Endothelial cell of umbilical vein (primary cell): ENCODE measurements around the gene PAK2. TPM values are rescaled to one million over a fixed set of nuclear protein-coding genes. Genes with fewer than 3 reads are reported as not detected.

Source experiments
- BruUV-seq: library from RNA; stranded (reverse); fragments of 400-500 nt; replicated peaks from 2 replicates; lab custom pipeline; 2021; lab: Mats Ljungman, UMichigan
- CTCF ChIA-PET: fragments of 300-600, 350-600 bp; sonication (Branson Sonifier 250); formaldehyde crosslinking; loops from one replicate; lab custom pipeline; 2021; ENCODE audit warnings: antibody characterized with exemption, inconsistent platforms; lab: Charles Lee
- POLR2A ChIA-PET: fragments of 300-600, 350-600 bp; sonication (Branson Sonifier 250); formaldehyde crosslinking; loops from one replicate; lab custom pipeline; 2021; ENCODE audit warnings: antibody characterized with exemption, inconsistent platforms; lab: Charles Lee
- DNase-seq: peaks from one replicate; pipeline ENCODE4 v3.0.0-alpha.2; 2011; ENCODE audit warnings: low read depth, low spot score
- FAIRE-seq: peaks from 2 replicates; lab custom pipeline; 2011; peaks lifted over from hg19 to GRCh38; lab: Jason Lieb, UNC
- H2AFZ ChIP-seq: 2 replicates; pipeline ENCODE4 v1.6.0; 2012; ENCODE audit warnings: low read depth, low read length, control low read depth, inconsistent platforms
- H3K27ac ChIP-seq: 2 replicates; pipeline ENCODE4 v1.5.1; 2011; ENCODE audit warnings: low read depth, mild to moderate bottlenecking, control low read depth, low read length, moderate library complexity; ENCODE audit not compliant: insufficient read depth
- H3K27me3 ChIP-seq, 2 experiments: 2 replicates each; pipeline versions ENCODE4 v1.6.0 to v1.6.1; 2011; ENCODE audit warnings: low read length in 2 of 2, mixed read lengths in 1 of 2; ENCODE audit not compliant: control insufficient read depth in 2 of 2, insufficient read depth in 2 of 2
- H3K36me3 ChIP-seq, 2 experiments: 2 replicates in 1 of 2; 3 replicates in 1 of 2; pipeline ENCODE4 v1.5.1; 2011; ENCODE audit warnings: low read length in 2 of 2, mild to moderate bottlenecking in 1 of 2, moderate library complexity in 1 of 2; ENCODE audit not compliant: control insufficient read depth in 2 of 2, insufficient read depth in 2 of 2; ENCODE audit errors: extremely low read depth in 1 of 2
- H3K4me1 ChIP-seq: 3 replicates; pipeline ENCODE4 v1.5.1; 2011; ENCODE audit warnings: mild to moderate bottlenecking, low read length; ENCODE audit not compliant: control insufficient read depth, insufficient read depth; ENCODE audit errors: extremely low read depth
- H3K4me2 ChIP-seq: 2 replicates; pipeline ENCODE4 v1.6.1; 2011; ENCODE audit warnings: low read length, control low read depth, mixed read lengths; ENCODE audit not compliant: insufficient read depth
- H3K4me3 ChIP-seq, 3 experiments: fragments of 200-600 bp in 1 of 3; sonication (generic), shearing (Covaris generic) in 1 of 3; replicated peaks in 1 of 3; 2 replicates each; pipeline ENCODE4 v1.5.1; 2011 to 2016; ENCODE audit warnings: control low read depth in 3 of 3, low read length in 3 of 3, mild to moderate bottlenecking in 2 of 3, inconsistent platforms in 1 of 3, low read depth in 1 of 3, moderate library complexity in 1 of 3; ENCODE audit not compliant: insufficient read depth in 1 of 3
- H3K79me2 ChIP-seq: 2 replicates; pipeline ENCODE4 v1.6.0; 2012; ENCODE audit warnings: low read length, inconsistent platforms; ENCODE audit not compliant: control insufficient read depth, insufficient read depth
- H3K9ac ChIP-seq: replicated peaks from 2 replicates; pipeline ENCODE3; 2011; ENCODE audit warnings: low read length, control low read depth; ENCODE audit not compliant: insufficient read depth; ENCODE audit errors: extremely low read depth
- H3K9me1 ChIP-seq: replicated peaks from 3 replicates; pipeline ENCODE4 v1.6.0; 2011; ENCODE audit warnings: mild to moderate bottlenecking, low read length; ENCODE audit not compliant: control insufficient read depth, insufficient read depth; ENCODE audit errors: extremely low read depth
- H3K9me3 ChIP-seq: replicated peaks from 2 replicates; pipeline ENCODE4 v1.5.1; 2012; ENCODE audit warnings: low read length, inconsistent platforms; ENCODE audit not compliant: control insufficient read depth, insufficient read depth
- H4K20me1 ChIP-seq: replicated peaks from 2 replicates; pipeline ENCODE3; 2011; ENCODE audit warnings: mild to moderate bottlenecking, low read length; ENCODE audit not compliant: control insufficient read depth, insufficient read depth; ENCODE audit errors: extremely low read depth
- CTCF ChIP-seq, 2 donors: IDR thresholded peaks; 1 replicate in 1 of 2; 2 replicates in 1 of 2; pipeline ENCODE4 v1.5.1; 2011; ENCODE audit warnings: low read length in 2 of 2, mild to moderate bottlenecking in 2 of 2, moderate library complexity in 2 of 2, control low read depth in 1 of 2, inconsistent platforms in 1 of 2, low read depth in 1 of 2; ENCODE audit not compliant: insufficient read depth in 1 of 2; ENCODE audit errors: extremely low read depth in 1 of 2
- EZH2 ChIP-seq: IDR thresholded peaks from 2 replicates; pipeline ENCODE4 v1.6.1; 2012; ENCODE audit warnings: borderline replicate concordance, low read depth, mild to moderate bottlenecking, moderate library complexity, low read length, inconsistent platforms; ENCODE audit not compliant: severe bottlenecking
- FOS ChIP-seq: IDR thresholded peaks from 2 replicates; pipeline ENCODE4 v1.6.1; 2011; ENCODE audit warnings: mild to moderate bottlenecking, low read length, moderate library complexity, borderline replicate concordance; ENCODE audit not compliant: insufficient read depth
- GATA2 ChIP-seq: IDR thresholded peaks from 2 replicates; pipeline ENCODE4 v1.7.0; 2011; ENCODE audit warnings: low read depth, mild to moderate bottlenecking, moderate library complexity, mixed read lengths, low read length; ENCODE audit not compliant: insufficient read length, insufficient read depth
- JUN ChIP-seq: IDR thresholded peaks from 2 replicates; pipeline ENCODE4 v1.6.1; 2011; ENCODE audit warnings: borderline replicate concordance, low read depth; ENCODE audit not compliant: insufficient read length, insufficient read depth
- MAX ChIP-seq: IDR thresholded peaks from 2 replicates; pipeline ENCODE4 v1.6.1; 2011; ENCODE audit not compliant: insufficient read depth, insufficient read length
- MYC ChIP-seq: IDR thresholded peaks from one replicate; pipeline ENCODE4 v1.6.1; 2011; ENCODE audit warnings: mild to moderate bottlenecking, low read depth, low read length
- POLR2A ChIP-seq: IDR thresholded peaks from 2 replicates; pipeline ENCODE4 v1.6.1; 2012; ENCODE audit warnings: low read depth, mild to moderate bottlenecking, control low read depth, low read length
- POLR2AphosphoS5 ChIP-seq: IDR thresholded peaks from 2 replicates; pipeline ENCODE4 v1.6.1; 2012; ENCODE audit warnings: low read depth, mild to moderate bottlenecking, control low read depth, low read length, moderate library complexity; ENCODE audit not compliant: insufficient read depth
- dilution Hi-C: fragments of 300-500 bp; cut with MboI; formaldehyde crosslinking; loops from one replicate; pipeline ENCODE4 v1.15.0; 2019; ENCODE audit warnings: low sequenced_read_pairs; ENCODE audit not compliant: extremely low pct_ligation_motif_present
- intact Hi-C: fragments of 100-400 bp; cut with micrococcal nuclease; formaldehyde crosslinking; loops from one replicate; pipeline ENCODE4 v1.10.0; 2022
- polyA plus RNA-seq, 4 experiments: library from polyadenylated mRNA; depleted of rRNA in 3 of 4; stranded (reverse) in 3 of 4; unstranded in 1 of 4; fragments of >200 nt; gene quantifications; 2 replicates each; pipeline versions ENCODE4 v1.2.1 to v1.2.3, GENCODE V29; 2011 to 2012; ENCODE audit warnings: missing spikeins in 1 of 4
- total RNA-seq: library from RNA; stranded (reverse); gene quantifications from 2 replicates; pipeline ENCODE4 v1.2.3, GENCODE V29; 2021

The PAK2 gene
- total and polyA plus RNA-seq, 2 donors (not counting 3 experiments of a cell fraction or from before 2014, with no cell fraction given): 22.6 to 98.9 TPM

DNA sequence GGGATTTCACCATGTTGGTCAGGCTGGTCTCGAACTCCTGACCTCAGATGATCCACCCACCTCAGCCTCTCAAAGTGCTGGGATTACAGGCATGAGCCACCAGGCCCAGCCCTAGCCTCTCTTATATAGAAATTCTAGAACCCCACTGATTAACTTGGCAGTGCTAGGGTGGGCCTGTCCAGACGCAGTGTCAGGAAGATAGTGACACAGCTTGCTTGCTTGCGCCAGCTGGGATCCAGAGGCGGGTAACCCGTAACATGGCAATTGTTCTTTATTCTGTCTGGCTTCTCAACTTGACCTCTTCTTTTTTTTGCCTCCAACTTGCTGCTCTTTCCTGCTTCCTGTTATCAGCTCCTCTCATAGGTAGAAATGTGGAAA, 43.8 kb upstream of the PAK2 start:
- BruUV-seq: no TSS peak

More for the DNA sequence above, 43.8 kb upstream of the PAK2 start:
- ChIA-PET POLR2A (no interaction called here), CTCF (interaction anchor here (1.8 kb wide), 1 partner anchor 86 kb away, joined by 8 read pairs; no protein-coding TSS in a partner anchor)
- Histone ChIP-seq H3K4me1 (no peaks in the 10 kb centered on the region), H3K4me2 (no peak overlapping the region), H3K9me1 (no peaks in the 10 kb centered on the region), H2AFZ (no peak overlapping the region), H3K27ac (no peak overlapping the region), H3K27me3 (peaks cover 0 to 2% of the 10 kb centered on the region in 2 experiments), H3K9me3 (no peaks in the 10 kb centered on the region), H3K4me3 (no peak overlapping the region), H3K79me2 (no peaks in the 10 kb centered on the region), H3K9ac (no peak overlapping the region), H4K20me1 (no peaks in the 10 kb centered on the region), H3K36me3 (no peaks in the 10 kb centered on the region)
- TF ChIP-seq GATA2: no peak
- no peak for TF ChIP-seq JUN
- no peak for TF ChIP-seq MAX
- no peak for TF ChIP-seq MYC
- TF ChIP-seq EZH2: no peak
- TF ChIP-seq POLR2AphosphoS5: no peak
- TF ChIP-seq POLR2A: no peak
- no peak for TF ChIP-seq FOS
- no peak for TF ChIP-seq CTCF (IDR thresholded peaks at IDR 0.05; ENCODE audit: extremely low read depth in 1 of 2, insufficient read depth in 1 of 2, low read depth in 1 of 2, low read length in 2 of 2)
- dilution Hi-C loops (no loop called here), intact Hi-C loops (no loop called here)
- FAIRE-seq: no peak
- no peak for DNase-seq
